Astrocyte (in vitro differentiated cells and primary cell): ENCODE measurements around the gene KRT78. TPM values are rescaled to one million over a fixed set of nuclear protein-coding genes. Genes with fewer than 3 reads are reported as not detected.

Experiments
- DNase-seq: peaks from one replicate; pipeline ENCODE4 v3.0.0-alpha.2; 2010; ENCODE audit warnings: low read depth
- FAIRE-seq: peaks from 2 replicates; lab custom pipeline; 2011; peaks lifted over from hg19 to GRCh38; lab: Jason Lieb, UNC
- H2AFZ ChIP-seq: 2 replicates; pipeline ENCODE4 v1.6.0; 2012; ENCODE audit warnings: low read depth, low read length, inconsistent platforms
- H3K27ac ChIP-seq: 2 replicates; pipeline ENCODE4 v1.5.1; 2011; ENCODE audit warnings: low read depth, low read length, inconsistent platforms
- H3K27me3 ChIP-seq: 2 replicates; pipeline ENCODE4 v1.6.0; 2011; ENCODE audit warnings: low read length, inconsistent platforms; ENCODE audit not compliant: insufficient read depth
- H3K36me3 ChIP-seq: 2 replicates; pipeline ENCODE4 v1.5.1; 2011; ENCODE audit warnings: low read length, inconsistent platforms; ENCODE audit not compliant: insufficient read depth
- H3K4me1 ChIP-seq: 2 replicates; pipeline ENCODE4 v1.5.1; 2011; ENCODE audit warnings: low read length, inconsistent platforms; ENCODE audit not compliant: insufficient read depth
- H3K4me2 ChIP-seq: 2 replicates; pipeline ENCODE4 v1.6.0; 2012; ENCODE audit warnings: low read length, inconsistent platforms
- H3K4me3 ChIP-seq: 2 replicates; pipeline ENCODE4 v1.5.1; 2011; ENCODE audit warnings: low read depth, mild to moderate bottlenecking, low read length, inconsistent platforms; ENCODE audit not compliant: insufficient read depth
- H3K79me2 ChIP-seq: 2 replicates; pipeline ENCODE4 v1.6.0; 2012; ENCODE audit warnings: mild to moderate bottlenecking, low read length, inconsistent platforms; ENCODE audit not compliant: insufficient read depth
- H3K9ac ChIP-seq: 2 replicates; pipeline ENCODE4 v1.6.0; 2012; ENCODE audit warnings: mild to moderate bottlenecking, low read length, inconsistent platforms
- H3K9me3 ChIP-seq: 2 replicates; pipeline ENCODE4 v1.5.1; 2012; ENCODE audit warnings: low read depth, mild to moderate bottlenecking, low read length, inconsistent platforms; ENCODE audit not compliant: insufficient read depth
- H4K20me1 ChIP-seq: 2 replicates; pipeline ENCODE4 v1.6.0; 2012; ENCODE audit warnings: low read length, inconsistent platforms; ENCODE audit not compliant: insufficient read depth
- H3K27ac Mint-ChIP-seq: one replicate; pipeline ENCODE4 v1.8.0; 2021; ENCODE audit warnings: mild to moderate bottlenecking, mixed read lengths; ENCODE audit not compliant: unreplicated experiment
- H3K27me3 Mint-ChIP-seq: one replicate; pipeline ENCODE4 v1.8.0; 2021; ENCODE audit warnings: low read depth, mixed read lengths; ENCODE audit not compliant: unreplicated experiment
- H3K36me3 Mint-ChIP-seq: one replicate; pipeline ENCODE4 v1.8.0; 2021; ENCODE audit warnings: low read depth, mixed read lengths; ENCODE audit not compliant: unreplicated experiment
- H3K4me1 Mint-ChIP-seq: one replicate; pipeline ENCODE4 v1.8.0; 2021; ENCODE audit warnings: low read depth, mixed read lengths; ENCODE audit not compliant: unreplicated experiment
- H3K4me3 Mint-ChIP-seq: one replicate; pipeline ENCODE4 v1.8.0; 2021; ENCODE audit warnings: mild to moderate bottlenecking, moderate library complexity, mixed read lengths; ENCODE audit not compliant: unreplicated experiment
- H3K9me3 Mint-ChIP-seq: one replicate; pipeline ENCODE4 v1.8.0; 2021; ENCODE audit warnings: mild to moderate bottlenecking, mixed read lengths; ENCODE audit not compliant: unreplicated experiment
- EZH2 ChIP-seq: IDR thresholded peaks from 2 replicates; pipeline ENCODE4 v1.6.1; 2012; ENCODE audit warnings: mild to moderate bottlenecking, low read length, inconsistent platforms; ENCODE audit not compliant: insufficient read depth
- total RNA-seq: library from RNA; stranded (reverse); gene quantifications from 2 replicates; pipeline ENCODE4 v1.2.1, GENCODE V29; 2021
- TF ChIP-seq, protein P1 (sequence below): IDR thresholded peaks from 2 replicates; pipeline ENCODE4 v1.5.1; 2011; ENCODE audit warnings: low read depth, mild to moderate bottlenecking, inconsistent platforms, low read length, moderate library complexity; ENCODE audit not compliant: insufficient read depth

KRT78 gene
- total RNA-seq, 1 donor from 2014 or later = not detected

- H3K27me3 ChIP-seq = no peaks in the 10 kb centered on the region
- H3K79me2 ChIP-seq = no peaks in the 10 kb centered on the region
- peak overlapping the region; percentile 59 for H2AFZ ChIP-seq
- peak overlapping the region; percentile 65 for H3K4me2 ChIP-seq
- H3K36me3 ChIP-seq = no peaks in the 10 kb centered on the region
- peak overlapping the region; percentile 75 for H3K9ac ChIP-seq
- peaks cover 2% of the 10 kb centered on the region for H3K9me3 Mint-ChIP-seq
- TF ChIP-seq, protein P1, sequence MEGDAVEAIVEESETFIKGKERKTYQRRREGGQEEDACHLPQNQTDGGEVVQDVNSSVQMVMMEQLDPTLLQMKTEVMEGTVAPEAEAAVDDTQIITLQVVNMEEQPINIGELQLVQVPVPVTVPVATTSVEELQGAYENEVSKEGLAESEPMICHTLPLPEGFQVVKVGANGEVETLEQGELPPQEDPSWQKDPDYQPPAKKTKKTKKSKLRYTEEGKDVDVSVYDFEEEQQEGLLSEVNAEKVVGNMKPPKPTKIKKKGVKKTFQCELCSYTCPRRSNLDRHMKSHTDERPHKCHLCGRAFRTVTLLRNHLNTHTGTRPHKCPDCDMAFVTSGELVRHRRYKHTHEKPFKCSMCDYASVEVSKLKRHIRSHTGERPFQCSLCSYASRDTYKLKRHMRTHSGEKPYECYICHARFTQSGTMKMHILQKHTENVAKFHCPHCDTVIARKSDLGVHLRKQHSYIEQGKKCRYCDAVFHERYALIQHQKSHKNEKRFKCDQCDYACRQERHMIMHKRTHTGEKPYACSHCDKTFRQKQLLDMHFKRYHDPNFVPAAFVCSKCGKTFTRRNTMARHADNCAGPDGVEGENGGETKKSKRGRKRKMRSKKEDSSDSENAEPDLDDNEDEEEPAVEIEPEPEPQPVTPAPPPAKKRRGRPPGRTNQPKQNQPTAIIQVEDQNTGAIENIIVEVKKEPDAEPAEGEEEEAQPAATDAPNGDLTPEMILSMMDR = no peak
- no peak for TF ChIP-seq EZH2
- H3K36me3 Mint-ChIP-seq = no peaks in the 10 kb centered on the region
- no peaks in the 10 kb centered on the region for H4K20me1 ChIP-seq
- no peak for DNase-seq
- FAIRE-seq = no peak
- peaks cover 39% of the 10 kb centered on the region for H3K4me1 ChIP-seq
- H3K4me3 Mint-ChIP-seq = no peak overlapping the region
- H3K4me1 Mint-ChIP-seq = peaks cover 27% of the 10 kb centered on the region
- peaks cover 20% of the 10 kb centered on the region for H3K27me3 Mint-ChIP-seq
- peak overlapping the region; percentile 17 for H3K4me3 ChIP-seq
- H3K27ac ChIP-seq = peak overlapping the region; percentile 88
- peak overlapping the region; percentile 96 for H3K27ac Mint-ChIP-seq
- H3K9me3 ChIP-seq = no peaks in the 10 kb centered on the region
Observed at GRCh38 chr12:52836491-52837412, 12.0 kb downstream of the KRT78 start.

GRCh38 chr12:52836042-52836466 lies 12.7 kb downstream of the KRT78 start:
- H3K4me3 ChIP-seq = no peak overlapping the region
- TF ChIP-seq, protein P1 = no peak
- no peak for TF ChIP-seq EZH2
- H3K79me2 ChIP-seq = no peaks in the 10 kb centered on the region
- H2AFZ ChIP-seq = peak overlapping the region; percentile 44
- no peaks in the 10 kb centered on the region for H3K27me3 ChIP-seq
- Mint-ChIP-seq H3K9me3 (peaks cover 2% of the 10 kb centered on the region), H3K4me3 (peak overlapping the region; percentile 60), H3K4me1 (peaks cover 27% of the 10 kb centered on the region), H3K36me3 (no peaks in the 10 kb centered on the region), H3K27ac (peak overlapping the region; percentile 96), H3K27me3 (peaks cover 16% of the 10 kb centered on the region)
- no peaks in the 10 kb centered on the region for H4K20me1 ChIP-seq
- H3K9ac ChIP-seq = peak overlapping the region; percentile 75
- no peaks in the 10 kb centered on the region for H3K36me3 ChIP-seq
- DNase-seq (peak; percentile 79), FAIRE-seq (no peak)
- H3K4me1 ChIP-seq = peaks cover 39% of the 10 kb centered on the region
- H3K27ac ChIP-seq = peak overlapping the region; percentile 88
- H3K4me2 ChIP-seq = peak overlapping the region; percentile 65
- H3K9me3 ChIP-seq = no peaks in the 10 kb centered on the region
